Esophagus squamous epithelium (tissue), 5 donors: Measurements from ENCODE around the gene TRIM65. TPM values are rescaled to one million over a fixed set of nuclear protein-coding genes. Genes with fewer than 3 reads are reported as not detected.
"Not testable (repeated sequence)": the region's sequence is repeated elsewhere in the genome, so short reads cannot be mapped to it uniquely, and the experiment has no call there.

ENCODE experiments used
- DNase-seq: peaks from one replicate; lab custom pipeline; 2025; lab: John Stamatoyannopoulos, UW
- H3K27ac ChIP-seq, 4 donors: fragments of 200-600 bp; sonication (generic); one replicate each; pipeline ENCODE4 v1.5.1; 2016 to 2019; ENCODE audit warnings: mild to moderate bottlenecking in 1 of 4
- H3K27me3 ChIP-seq, 4 donors: fragments of 200-600 bp; sonication (generic); 1 replicate in 3 of 4; 2 replicates in 1 of 4; pipeline versions ENCODE4 v1.5.1 to v1.6.0; 2017 to 2021; ENCODE audit warnings: antibody characterized with exemption in 1 of 4
- H3K36me3 ChIP-seq, 3 donors: fragments of 200-600 bp; sonication (generic); one replicate each; pipeline ENCODE4 v1.5.1; 2016 to 2019
- H3K4me1 ChIP-seq, 3 donors: fragments of 200-600 bp; sonication (generic); one replicate each; pipeline ENCODE4 v1.5.1; 2017 to 2019
- H3K4me3 ChIP-seq, 4 donors: fragments of 200-600 bp; sonication (generic); 1 replicate in 3 of 4; 2 replicates in 1 of 4; pipeline ENCODE4 v1.5.1; 2016 to 2019; ENCODE audit warnings: mild to moderate bottlenecking in 2 of 4, moderate library complexity in 1 of 4
- H3K9me3 ChIP-seq, 3 donors: fragments of 200-600 bp; sonication (generic); one replicate each; pipeline ENCODE4 v1.5.1; 2016 to 2019
- CTCF ChIP-seq, 6 experiments: fragments of 450-650 bp in 4 of 6; fragments of 200-600 bp in 2 of 6; sonication (generic) in 2 of 6; IDR thresholded peaks; one replicate each; pipeline ENCODE4 v1.5.1; 2016 to 2019; ENCODE audit warnings: antibody characterized with exemption in 6 of 6, mild to moderate bottlenecking in 4 of 6, moderate library complexity in 4 of 6
- POLR2A ChIP-seq, 4 donors: fragments of 450-650 bp; IDR thresholded peaks; one replicate each; pipeline ENCODE4 v1.6.1; 2017; ENCODE audit warnings: antibody characterized with exemption in 4 of 4, mild to moderate bottlenecking in 4 of 4, moderate library complexity in 3 of 4
- WGBS, 2 donors: methylation state at CpG; one replicate each; pipeline ENCODE4 v1.1.5; 2018; 5-methylcytosine and 5-hydroxymethylcytosine counted together
- intact Hi-C: fragments of 100-400 bp; cut with DNase I; formaldehyde crosslinking; loops from one replicate; pipeline ENCODE4 v1.15.0; 2022
- total RNA-seq, 4 donors: library from RNA; depleted of rRNA; stranded (reverse); fragments of >200 nt; gene quantifications; one replicate each; pipeline ENCODE4 v1.1.0, GENCODE V29; 2016
- donor health status: DM: yes; HTN: yes; CAD: no.

TRIM65 gene
- total RNA-seq, 4 donors from 2014 or later: 17.3 to 24.6 (median 19.6) TPM

- H3K9me3 ChIP-seq: no peaks in the 10 kb centered on the region
- H3K4me1 ChIP-seq: peaks cover 62 to 97% (median 71%) of the 10 kb centered on the region in 3 donors
- H3K36me3 ChIP-seq: peaks cover 8 to 21% (median 13%) of the 10 kb centered on the region in 3 donors
- peak overlapping the region; percentile 93 to 98 (median 96) for H3K27ac ChIP-seq
- intact Hi-C loops: no loop called here
- peak overlapping the region in 1 of 4 donors; percentile 82 for H3K4me3 ChIP-seq
- WGBS, 2 donors: 85 to 87% methylated on average over 7 to 22 of the region's 38 CpGs
- DNase-seq: no peak
- no peak for TF ChIP-seq POLR2A (IDR thresholded peaks at IDR 0.05)
- no peak for TF ChIP-seq CTCF (IDR thresholded peaks at IDR 0.05)
- H3K27me3 ChIP-seq: no peaks in the 10 kb centered on the region
Observed at GRCh38 chr17:75874323-75875181, 22.2 kb downstream of the TRIM65 start.

- H3K36me3 ChIP-seq: peaks cover 8 to 21% (median 13%) of the 10 kb centered on the region in 3 donors
- no peak overlapping the region for H3K4me3 ChIP-seq
- H3K4me1 ChIP-seq: peaks cover 62 to 100% (median 79%) of the 10 kb centered on the region in 3 donors
- DNase-seq: no peak
- peak overlapping the region; percentile 93 to 98 (median 96) for H3K27ac ChIP-seq
- intact Hi-C loops: no loop called here
- H3K27me3 ChIP-seq: no peaks in the 10 kb centered on the region
- no peaks in the 10 kb centered on the region for H3K9me3 ChIP-seq
- TF ChIP-seq CTCF (IDR thresholded peaks at IDR 0.05) (no peak), POLR2A (IDR thresholded peaks at IDR 0.05) (no peak)
- 54 to 73% methylated on average over 6 to 8 of the region's 11 CpGs for WGBS, 2 donors
Observed at GRCh38 chr17:75873587-75874322, 23.0 kb downstream of the TRIM65 start.

- TF ChIP-seq POLR2A (IDR thresholded peaks at IDR 0.05) (peak in 2 of 4 donors; percentile 31 to 50), CTCF (IDR thresholded peaks at IDR 0.05) (no peak)
- Histone ChIP-seq H3K9me3 (no peaks in the 10 kb centered on the region), H3K4me3 (peak overlapping the region in 1 of 4 donors; percentile 44), H3K27ac (peak overlapping the region; percentile 93 to 98 (median 96)), H3K27me3 (no peaks in the 10 kb centered on the region), H3K4me1 (peaks cover 59 to 98% (median 84%) of the 10 kb centered on the region in 3 donors), H3K36me3 (peaks cover 8 to 21% (median 13%) of the 10 kb centered on the region in 3 donors)
- no peak for DNase-seq
- WGBS, 2 donors: 33% methylated on average over 1 of the region's 13 CpGs; no CpG with 5 or more reads in 1 of the 2 donors
- intact Hi-C loops: no loop called here
Observed at GRCh38 chr17:75872434-75873351, 24.1 kb downstream of the TRIM65 start.

GRCh38 chr17:75870228-75870627 lies 26.5 kb downstream of the TRIM65 start:
- peaks cover 36 to 76% (median 67%) of the 10 kb centered on the region in 3 donors for H3K4me1 ChIP-seq
- H3K27me3 ChIP-seq, intact Hi-C loops, H3K9me3 ChIP-seq, DNase-seq: not testable (repeated sequence)
- peak overlapping the region; percentile 69 to 98 (median 96) for H3K27ac ChIP-seq
- peaks cover 8 to 18% (median 13%) of the 10 kb centered on the region in 3 donors for H3K36me3 ChIP-seq
- WGBS, 2 donors: 47 to 55% methylated on average over 8 to 10 of the region's 10 CpGs
- peak overlapping the region in 3 of 4 donors; percentile 14 to 60 (median 33) for H3K4me3 ChIP-seq
